GM12891 (cell line): ENCODE data around the gene THAP10.
"Not testable (repeated sequence)": the region's sequence is repeated elsewhere in the genome, so short reads cannot be mapped to it uniquely, and the experiment has no call there.

Source experiments
- DNase-seq: peaks from one replicate; pipeline ENCODE4 v3.0.0; 2011; ENCODE audit warnings: low spot score; ENCODE audit not compliant: insufficient read length
- FAIRE-seq: peaks from 2 replicates; lab custom pipeline; 2011; peaks lifted over from hg19 to GRCh38; lab: Jason Lieb, UNC
- PAX5 ChIP-seq: IDR thresholded peaks from 2 replicates; pipeline ENCODE4 v1.6.1; 2011; ENCODE audit warnings: low read length, moderate library complexity, mild to moderate bottlenecking; ENCODE audit not compliant: insufficient read depth, severe bottlenecking
- POLR2A ChIP-seq: IDR thresholded peaks from 2 replicates; pipeline ENCODE4 v1.6.1; 2011; ENCODE audit warnings: low read depth, low read length, control low read depth
- POLR2AphosphoS5 ChIP-seq: IDR thresholded peaks from 2 replicates; pipeline ENCODE4 v1.6.1; 2011; ENCODE audit warnings: low read depth, low read length, control low read depth
- POU2F2 ChIP-seq: IDR thresholded peaks from 2 replicates; pipeline ENCODE4 v1.6.1; 2011; ENCODE audit warnings: low read depth, mild to moderate bottlenecking, control low read depth, low read length, moderate library complexity
- SPI1 ChIP-seq: IDR thresholded peaks from 2 replicates; pipeline ENCODE4 v1.6.1; 2011; ENCODE audit warnings: low read depth, low read length, control low read depth
- TAF1 ChIP-seq: IDR thresholded peaks from 2 replicates; pipeline ENCODE4 v1.6.1; 2011; ENCODE audit warnings: low read depth, low read length, control low read depth

Gene THAP10

DNA sequence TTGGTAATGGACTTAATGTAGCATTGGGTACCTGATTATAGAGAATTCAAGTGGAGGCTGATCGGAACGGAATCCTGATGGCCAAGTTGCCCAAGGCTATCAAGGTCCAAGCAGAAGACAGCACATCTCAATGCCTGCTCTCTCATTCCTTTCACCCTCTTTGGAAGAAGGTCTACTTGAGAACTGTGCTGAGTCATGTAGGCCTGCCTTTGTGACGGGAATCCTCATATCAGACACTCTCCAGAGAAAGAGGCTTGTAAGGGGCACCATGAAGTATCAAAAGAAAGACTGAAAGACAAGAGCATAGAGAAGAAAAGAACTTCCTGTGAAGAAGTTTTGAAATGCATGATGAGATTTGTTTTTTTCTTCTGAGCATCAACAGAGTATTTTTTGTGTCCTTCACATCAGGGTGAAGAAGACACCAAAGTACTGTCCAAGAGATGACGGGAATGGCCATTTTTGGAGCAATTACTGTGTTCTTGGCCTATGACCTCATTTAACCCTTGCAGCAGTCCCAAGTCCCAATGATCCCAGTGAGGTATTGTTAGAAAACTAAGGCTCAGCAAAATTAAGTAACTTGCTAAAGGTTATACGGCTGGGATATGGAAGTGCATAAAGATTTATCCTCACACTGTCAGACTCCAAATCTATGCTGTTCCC lies 25.1 kb downstream of the THAP10 start:
- DNase-seq (no peak), FAIRE-seq (no peak)
- no peak for TF ChIP-seq POLR2AphosphoS5
- no peak for TF ChIP-seq POLR2A
- no peak for TF ChIP-seq SPI1
- TF ChIP-seq TAF1: no peak
- no peak for TF ChIP-seq POU2F2
- TF ChIP-seq PAX5: no peak

DNA sequence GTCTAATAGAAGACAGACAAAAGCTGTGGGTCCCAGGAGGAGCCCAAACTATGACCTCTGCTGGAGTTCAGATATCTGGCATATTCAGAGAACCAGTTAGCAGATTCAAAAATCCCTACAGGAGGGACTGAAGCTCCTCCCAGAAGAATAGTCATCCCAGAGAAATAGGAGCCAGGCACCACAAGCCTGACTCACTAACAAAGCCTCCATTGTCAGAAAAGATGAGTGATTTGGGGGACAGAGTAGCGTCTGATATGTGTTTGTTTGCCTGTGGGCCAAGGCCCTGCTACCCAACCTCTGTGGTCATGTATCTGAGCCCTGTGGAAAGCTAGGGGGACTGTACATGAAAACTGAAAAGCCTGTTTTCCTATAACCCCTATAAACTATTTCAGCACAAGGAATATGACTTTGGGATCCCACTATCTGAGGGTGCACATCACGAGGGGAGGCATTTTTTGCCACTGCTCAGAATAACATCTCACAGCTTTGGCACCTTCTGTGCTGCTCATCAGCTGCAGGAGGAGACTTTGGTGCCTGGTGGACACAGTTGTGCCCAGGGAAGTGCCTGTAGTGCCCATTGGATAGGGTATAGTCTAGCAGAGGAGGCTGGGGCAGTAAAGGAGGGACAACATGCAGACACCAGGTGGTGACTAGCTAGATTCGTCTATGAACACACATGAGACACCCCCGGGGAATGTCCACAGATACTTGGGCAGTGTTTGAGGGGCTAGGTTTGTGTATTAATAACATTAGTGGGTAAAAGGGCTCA lies 28.6 kb downstream of the THAP10 start:
- TF ChIP-seq SPI1: no peak
- no peak for TF ChIP-seq POLR2AphosphoS5
- TF ChIP-seq TAF1: no peak
- no peak for TF ChIP-seq POU2F2
- no peak for TF ChIP-seq POLR2A
- TF ChIP-seq PAX5: no peak
- FAIRE-seq: no peak
- no peak for DNase-seq

GRCh38 chr15:70859998-70860397 lies 32.2 kb downstream of the THAP10 start:
- no peak for TF ChIP-seq SPI1
- FAIRE-seq (no peak), DNase-seq (no peak)

DNA sequence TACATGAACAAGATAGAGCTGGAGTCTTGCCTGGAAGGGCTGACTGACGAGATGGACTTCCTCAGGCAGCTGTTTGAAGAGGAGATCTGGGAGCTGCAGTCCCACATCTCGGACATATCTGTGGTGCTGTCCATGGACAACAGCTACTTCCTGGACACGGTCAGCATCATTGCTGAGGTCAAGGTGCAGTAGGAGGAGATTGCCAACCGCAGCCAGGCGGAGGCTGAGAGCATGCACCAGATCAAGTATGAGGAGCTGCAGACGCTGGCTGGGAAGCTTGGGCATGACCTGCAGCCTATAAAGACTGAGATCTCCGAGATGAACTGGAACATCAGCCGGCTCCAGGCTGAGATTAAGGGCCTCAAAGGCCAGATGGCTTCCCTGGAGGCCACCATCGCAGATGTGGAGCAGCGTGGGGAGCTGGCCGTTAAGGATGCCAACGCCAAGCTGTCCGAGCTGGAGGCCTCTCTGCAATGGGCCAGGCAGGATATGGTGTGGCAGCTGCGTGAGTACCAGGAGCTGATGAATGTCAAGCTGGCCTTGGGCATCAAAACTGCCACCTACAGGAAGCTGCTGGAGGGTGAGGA lies 32.8 kb downstream of the THAP10 start:
- DNase-seq: no peak
- no peak for FAIRE-seq
- TF ChIP-seq TAF1 (no peak), POU2F2 (no peak), POLR2A (no peak), POLR2AphosphoS5 (no peak), PAX5 (no peak), SPI1 (no peak)

GRCh38 chr15:70858614-70859321 lies 33.5 kb downstream of the THAP10 start:
- not testable (repeated sequence) for DNase-seq, FAIRE-seq

- FAIRE-seq (no peak), DNase-seq (no peak)
- TF ChIP-seq PAX5 (no peak), TAF1 (no peak), POLR2A (no peak), POU2F2 (no peak), SPI1 (no peak), POLR2AphosphoS5 (no peak)
These were observed 34.5 kb downstream of the THAP10 start for GRCh38 chr15:70857562-70858285.

DNA sequence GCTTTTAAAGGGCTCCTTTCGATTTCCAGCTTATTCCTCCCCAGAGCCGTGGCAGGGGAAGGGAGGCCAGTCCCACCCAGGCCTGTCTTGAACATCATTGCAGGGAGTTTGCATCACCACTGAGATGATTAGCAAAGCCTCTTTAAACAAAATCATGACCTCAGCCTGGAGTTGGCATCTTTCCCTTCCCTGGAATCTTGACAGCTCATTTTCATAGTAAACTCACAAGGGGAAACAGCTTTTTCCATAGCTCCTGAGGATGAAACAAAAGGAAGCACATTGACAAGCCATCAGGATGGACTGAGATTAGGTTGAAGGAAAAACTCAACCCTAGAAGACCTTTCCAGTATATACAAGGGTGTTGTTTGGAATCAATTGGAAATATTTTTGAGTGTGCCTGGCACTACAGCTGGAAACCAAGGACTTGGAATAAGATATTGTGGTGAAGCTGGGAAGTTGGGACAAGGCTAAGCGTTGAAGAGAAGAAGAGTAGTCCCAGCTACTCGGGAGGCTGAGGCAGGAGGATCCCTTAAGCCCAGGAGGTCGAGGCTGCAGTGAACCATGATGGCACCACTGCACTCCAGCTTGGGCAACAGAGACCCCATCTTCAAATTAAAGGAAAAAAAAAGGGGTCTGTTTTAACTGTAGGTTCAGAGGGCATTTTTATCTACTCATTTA lies 35.2 kb downstream of the THAP10 start:
- FAIRE-seq: no peak

DNA sequence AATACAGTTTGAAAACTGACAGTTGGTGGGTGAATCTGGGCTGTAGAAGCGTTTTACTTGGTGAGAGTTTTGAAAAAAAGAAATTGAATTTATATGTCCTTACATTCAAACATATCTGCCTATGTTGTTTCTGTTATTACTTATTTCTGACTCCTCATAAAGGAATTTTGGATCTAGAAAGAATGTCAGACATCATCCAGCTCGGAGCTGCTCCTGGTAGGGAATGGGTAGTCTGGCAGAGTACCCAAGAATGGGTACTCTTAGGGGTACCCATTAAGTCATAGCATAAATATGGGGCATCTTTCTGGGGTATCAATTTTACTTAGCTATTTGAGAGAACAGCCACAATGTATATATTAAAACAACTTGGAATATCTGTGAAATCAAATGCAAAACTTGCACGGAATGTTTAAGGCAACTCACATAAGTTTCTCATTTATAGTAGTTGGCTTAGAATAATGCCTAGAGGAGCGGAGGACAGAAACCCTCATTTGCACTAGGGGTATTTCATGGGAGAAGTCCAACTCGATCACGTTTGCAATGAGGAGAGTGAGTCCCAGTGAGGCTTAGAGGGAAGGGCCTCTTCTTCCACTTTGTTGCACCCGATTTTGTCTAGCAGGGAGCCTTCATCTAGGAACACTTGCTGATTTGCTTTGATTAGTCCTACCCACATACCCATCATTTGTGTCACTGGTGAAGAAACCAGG lies 35.9 kb downstream of the THAP10 start:
- DNase-seq (no peak), FAIRE-seq (no peak)
- TF ChIP-seq SPI1: no peak
- TF ChIP-seq PAX5: no peak
- TF ChIP-seq POLR2A: no peak
- TF ChIP-seq POLR2AphosphoS5: no peak
- no peak for TF ChIP-seq TAF1
- no peak for TF ChIP-seq POU2F2

More for the DNA sequence above, 35.2 kb downstream of the THAP10 start:
- no peak for DNase-seq
- TF ChIP-seq TAF1 (no peak), POU2F2 (no peak), SPI1 (no peak), POLR2A (no peak), POLR2AphosphoS5 (no peak), PAX5 (no peak)
